ENCODE data around the gene LMNB1.
"Not testable (repeated sequence)": the region's sequence is repeated elsewhere in the genome, so short reads cannot be mapped to it uniquely, and the experiment has no call there.

The LMNB1 gene, protein sequence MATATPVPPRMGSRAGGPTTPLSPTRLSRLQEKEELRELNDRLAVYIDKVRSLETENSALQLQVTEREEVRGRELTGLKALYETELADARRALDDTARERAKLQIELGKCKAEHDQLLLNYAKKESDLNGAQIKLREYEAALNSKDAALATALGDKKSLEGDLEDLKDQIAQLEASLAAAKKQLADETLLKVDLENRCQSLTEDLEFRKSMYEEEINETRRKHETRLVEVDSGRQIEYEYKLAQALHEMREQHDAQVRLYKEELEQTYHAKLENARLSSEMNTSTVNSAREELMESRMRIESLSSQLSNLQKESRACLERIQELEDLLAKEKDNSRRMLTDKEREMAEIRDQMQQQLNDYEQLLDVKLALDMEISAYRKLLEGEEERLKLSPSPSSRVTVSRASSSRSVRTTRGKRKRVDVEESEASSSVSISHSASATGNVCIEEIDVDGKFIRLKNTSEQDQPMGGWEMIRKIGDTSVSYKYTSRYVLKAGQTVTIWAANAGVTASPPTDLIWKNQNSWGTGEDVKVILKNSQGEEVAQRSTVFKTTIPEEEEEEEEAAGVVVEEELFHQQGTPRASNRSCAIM

DNA sequence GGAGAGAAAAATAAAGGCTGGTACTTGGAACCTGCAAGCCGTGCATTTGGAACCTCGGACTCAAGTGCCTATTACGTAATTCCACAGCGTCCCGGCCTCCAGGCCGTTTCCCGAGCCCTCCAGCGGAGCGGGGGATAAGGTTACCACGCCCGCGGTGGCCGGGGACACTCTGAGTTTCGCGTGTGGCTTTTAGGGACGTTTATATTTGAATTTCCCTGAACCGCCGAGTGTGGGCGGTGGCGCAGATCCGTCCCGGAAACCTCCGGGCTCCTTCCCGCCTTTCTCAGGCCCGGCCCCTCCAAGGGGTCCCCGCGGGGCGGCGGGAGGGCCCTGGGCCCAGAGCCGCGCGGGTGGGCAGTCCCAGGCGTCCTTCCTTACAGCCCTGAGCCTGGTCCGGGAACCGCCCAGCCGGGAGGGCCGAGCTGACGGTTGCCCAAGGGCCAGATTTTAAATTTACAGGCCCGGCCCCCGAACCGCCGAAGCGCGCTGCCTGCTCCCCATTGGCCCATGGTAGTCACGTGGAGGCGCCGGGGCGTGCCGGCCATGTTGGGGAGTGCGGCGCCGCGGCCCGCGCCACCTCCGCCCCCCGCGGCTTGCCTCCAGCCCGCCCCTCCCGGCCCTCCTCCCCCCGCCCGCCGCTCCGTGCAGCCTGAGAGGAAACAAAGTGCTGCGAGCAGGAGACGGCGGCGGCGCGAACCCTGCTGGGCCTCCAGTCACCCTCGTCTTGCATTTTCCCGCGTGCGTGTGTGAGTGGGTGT lies at the start of gene LMNB1:
LMNB1 (plus strand) TSS at position 638 of the 758 bp plus-strand sequence. CDS start 373 bp downstream, outside the sequence.
- peak; percentile 98 for DNase-seq

DNA sequence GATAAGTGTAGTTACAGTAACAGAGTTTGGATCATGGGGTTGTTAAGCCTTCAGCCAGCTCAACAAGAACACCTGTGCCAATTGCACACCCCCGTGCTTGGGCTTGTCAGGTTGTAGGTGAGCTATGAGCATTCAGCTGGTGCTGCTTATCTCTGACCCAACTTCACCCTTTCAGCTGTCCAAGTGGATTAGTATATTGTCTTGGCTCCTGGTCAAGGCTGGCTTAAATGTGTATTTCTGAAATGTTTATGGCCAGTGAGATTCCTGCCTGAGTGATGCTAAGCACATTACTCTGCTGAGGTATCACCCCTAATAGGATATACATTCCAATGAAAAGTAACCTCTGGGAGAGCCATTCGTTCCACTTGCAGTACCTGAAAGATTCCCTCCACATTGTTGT lies 44.2 kb upstream of the LMNB1 start:
- no peak for DNase-seq

DNA sequence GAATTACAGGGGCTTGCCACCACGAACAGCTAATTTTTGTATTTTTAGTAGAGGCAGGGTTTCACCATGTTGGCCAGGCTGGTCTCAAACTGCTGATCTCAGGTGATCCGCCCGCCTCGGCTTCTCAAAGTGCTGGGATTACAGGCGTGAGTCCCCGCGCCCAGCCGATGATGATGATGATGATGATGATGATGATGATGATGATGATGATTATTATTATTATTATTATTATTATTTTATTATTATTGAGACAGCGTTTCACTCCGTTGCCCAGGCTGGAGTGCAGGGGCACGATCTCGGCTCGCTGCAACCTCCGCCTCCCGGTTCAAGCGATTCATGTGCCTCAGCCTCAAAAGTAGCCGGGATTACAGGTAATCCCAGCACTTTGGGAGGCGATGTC lies 42.4 kb upstream of the LMNB1 start:
- DNase-seq: not testable (repeated sequence)

DNA sequence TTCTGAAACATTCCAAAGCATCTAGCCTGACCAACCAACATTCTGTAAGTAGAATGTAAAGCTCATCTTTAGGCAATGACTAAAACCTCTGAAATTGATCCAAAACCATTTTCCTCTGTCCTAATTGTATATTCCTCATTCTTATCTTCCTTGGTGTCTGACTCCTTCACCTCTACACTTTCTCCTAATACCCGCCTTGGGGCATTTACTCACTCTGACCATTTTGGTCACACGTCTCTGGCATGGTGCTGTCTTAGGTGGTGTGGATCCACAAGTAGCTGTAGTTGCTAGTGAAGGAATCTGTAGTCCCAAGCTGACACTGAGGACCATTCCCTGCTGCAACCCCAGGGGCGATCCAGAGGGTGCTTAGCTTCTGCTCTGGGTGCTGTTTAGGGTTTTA lies 40.8 kb upstream of the LMNB1 start:
- no peak for DNase-seq

DNA sequence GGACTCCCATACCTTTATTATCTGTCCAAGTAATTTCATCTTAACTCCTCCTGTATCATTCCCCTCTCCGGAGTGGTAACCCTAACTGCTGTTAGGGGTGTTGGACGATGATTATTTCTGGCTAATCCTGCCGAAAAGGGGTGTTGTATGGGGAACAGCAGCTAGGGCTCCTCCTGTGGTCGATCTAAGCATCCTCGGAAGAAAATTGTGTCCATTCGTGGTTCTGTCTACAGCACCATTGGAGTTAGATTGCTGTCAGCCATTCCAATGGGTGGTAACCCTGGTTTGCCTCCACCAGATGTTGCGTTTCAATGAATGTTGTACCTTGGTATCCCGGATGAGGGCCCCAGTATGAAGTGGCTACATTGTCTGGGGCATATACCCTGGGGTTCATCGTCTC lies 35.6 kb upstream of the LMNB1 start:
- no peak for DNase-seq

DNA sequence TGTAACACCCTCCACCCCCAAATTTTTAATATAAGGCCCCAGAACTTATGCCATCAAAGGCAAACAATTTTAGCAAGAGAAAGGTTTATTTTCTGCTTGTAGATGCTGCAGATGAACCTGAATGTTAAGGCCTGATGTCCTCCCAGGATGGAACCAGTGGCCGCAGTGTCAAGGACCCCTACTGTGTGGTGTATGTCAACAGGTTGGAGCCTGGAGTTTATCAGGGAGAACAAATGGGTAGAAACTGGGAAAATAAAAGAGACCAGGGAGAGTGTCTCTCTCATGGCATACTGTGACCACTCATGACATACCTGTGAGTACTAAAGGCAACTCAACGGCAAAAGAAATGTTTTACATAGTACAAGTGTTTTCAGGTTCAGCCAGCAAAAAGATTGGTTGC lies 34.5 kb upstream of the LMNB1 start:
- DNase-seq: no peak

DNA sequence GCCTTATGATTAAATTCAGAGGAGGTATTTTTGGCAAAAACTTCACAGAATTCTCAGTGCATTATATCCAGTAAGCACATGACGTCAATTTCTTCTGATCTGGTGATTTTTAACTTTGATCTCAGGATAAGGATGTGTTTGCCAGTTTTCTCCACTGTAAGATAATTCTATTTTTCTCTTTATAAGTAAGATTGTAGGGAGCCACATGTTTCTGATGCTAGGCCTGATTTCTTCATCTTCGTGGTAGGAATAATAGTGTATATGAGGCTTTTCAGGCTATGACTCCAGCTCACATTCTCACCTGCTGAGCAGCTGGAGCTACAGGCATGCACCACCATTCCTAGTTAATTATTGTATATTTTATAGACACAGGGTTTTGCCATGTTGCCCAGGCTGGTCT lies 32.1 kb upstream of the LMNB1 start:
- no peak for DNase-seq

DNA sequence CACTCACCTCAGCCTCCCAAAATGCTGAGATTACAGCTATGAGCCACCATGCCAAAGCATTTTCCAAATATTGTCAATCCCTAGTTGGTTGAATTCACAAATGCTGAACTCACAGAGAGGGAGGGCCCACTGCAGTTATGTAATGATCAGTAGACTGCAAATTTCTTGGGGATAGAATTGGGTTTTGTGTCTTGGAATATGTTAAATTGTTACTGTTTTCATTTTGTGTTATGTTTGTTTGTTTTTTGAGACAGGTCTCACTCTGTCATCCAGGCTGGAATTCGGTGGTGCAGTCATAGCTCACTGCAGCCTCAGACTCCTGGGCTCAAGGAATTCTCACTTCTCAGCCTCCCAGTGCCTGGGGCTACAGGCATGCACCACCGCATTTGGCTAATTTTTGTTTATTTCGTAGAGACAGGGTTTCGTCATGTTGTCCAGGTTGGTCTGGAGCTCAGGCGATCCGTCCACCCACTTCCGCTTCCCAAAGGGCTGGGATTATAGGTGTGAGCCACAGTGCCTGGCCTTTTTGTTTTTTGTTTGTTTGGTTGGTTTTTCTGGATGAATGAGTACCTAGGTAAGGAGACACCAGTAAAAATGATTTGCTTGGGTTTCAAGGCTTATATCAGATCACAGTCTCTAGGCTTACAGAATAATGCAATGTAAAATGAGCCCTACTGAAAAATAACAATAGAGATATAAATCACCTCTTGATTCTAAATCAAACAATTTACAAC lies 31.5 kb upstream of the LMNB1 start:
- DNase-seq: no peak

DNA sequence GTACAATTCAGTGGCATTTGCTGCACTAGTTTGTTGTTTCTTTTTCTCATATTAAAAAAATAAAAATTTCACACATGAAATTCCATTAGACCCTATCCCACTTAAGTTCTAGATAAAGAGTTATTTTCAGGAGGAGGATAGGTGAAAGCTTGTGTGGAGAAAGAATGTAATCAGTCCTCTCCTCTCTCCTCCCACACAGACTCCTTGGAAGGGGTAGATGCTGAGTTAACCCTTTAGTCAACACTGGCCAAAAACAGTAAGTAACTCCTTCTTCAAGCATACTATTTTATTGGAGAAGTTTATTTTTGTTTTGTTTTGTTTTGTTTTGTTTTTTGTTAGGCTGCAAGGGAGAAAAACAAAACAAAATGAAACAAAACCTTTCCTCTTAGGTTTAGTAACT lies 30.6 kb upstream of the LMNB1 start:
- no peak for DNase-seq

DNA sequence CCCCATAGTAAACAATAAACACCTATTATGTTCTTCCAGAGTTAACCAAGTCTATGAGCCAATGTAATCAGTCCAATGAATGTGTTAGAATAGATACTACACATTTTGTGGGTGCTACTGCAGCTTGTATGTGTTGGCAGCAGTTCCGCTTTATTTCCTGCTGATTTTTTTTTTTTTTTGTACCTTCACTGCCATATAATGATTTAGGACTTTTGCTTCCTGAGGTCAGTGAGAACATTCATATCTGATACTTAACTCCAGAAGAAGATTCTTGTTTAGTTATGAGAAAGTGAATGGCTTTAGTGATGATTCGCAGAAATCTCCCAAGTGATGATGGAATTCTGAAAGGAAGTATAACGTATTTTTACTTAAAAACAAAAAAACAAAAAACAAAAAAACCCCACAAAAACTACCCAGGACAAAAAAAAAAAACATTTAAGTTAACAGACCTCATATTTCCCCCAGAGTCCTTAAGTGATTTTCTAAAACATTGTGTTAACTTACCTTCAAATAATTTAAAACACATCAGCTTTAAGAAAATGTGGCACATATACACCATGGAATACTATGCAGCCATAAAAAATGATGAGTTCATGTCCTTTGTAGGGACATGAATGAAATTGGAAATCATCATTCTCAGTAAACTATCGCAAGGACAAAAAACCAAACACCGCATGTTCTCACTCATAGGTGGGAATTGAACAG lies 24.7 kb upstream of the LMNB1 start:
- no peak for DNase-seq

DNA sequence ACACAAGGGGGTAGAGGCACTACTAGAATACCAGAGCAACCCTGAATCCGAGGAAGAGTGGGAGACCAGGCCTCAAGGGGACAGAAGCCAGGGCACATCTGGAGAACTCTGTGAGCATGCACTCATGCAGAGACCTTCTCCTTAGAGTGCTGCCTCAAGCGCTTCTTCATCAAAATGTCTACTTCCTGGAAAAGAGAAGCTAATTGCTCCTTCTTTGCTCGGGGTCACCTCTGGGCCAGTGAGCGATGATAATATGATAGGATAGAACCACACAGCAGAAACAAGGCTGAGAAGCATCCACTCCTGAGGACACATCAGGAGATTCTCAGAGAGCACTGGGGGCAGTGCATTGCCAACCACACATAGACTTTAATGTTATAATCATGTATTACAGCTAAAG lies 23.7 kb upstream of the LMNB1 start:
- DNase-seq: peak in 1 of 2 experiments; percentile 11

DNA sequence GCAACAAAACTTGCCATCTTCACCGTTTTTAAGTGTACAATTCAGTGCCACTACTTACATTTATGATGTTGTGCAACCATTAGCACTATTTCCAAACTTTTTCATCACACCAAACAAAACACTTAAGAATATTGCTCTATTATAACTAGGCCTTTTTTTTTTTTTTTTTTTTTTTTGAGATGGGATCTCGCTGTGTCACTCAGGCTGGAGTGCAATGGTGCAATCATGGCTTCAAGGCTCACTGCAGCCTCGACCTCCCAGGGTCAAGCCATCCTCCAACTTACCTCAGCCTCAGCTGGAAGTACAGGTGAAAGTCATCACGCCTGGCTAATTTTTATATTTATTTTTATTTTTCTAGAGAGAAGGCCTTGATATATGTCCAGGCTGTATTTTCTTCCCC lies 22.3 kb upstream of the LMNB1 start:
- DNase-seq: no peak

DNA sequence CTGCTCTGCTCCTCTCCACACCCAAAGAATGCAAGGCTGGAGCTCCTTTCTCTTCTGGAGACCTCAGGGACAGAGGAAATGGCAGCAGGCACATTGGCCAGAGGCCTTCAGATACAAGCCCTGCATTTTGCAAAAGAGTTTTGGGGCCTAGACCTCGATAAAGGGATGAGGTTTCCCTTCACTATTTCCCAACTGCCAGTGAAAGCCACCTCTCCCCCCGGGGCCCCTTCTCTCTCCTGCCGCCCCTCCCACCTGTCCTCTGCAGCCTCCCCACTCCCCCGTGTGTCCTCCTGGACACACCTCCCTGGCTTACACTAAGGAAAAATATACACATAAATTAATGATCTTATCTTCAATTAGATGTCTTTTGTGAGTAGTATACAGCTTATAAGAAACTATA lies 21.3 kb upstream of the LMNB1 start:
- peak in 1 of 2 experiments; percentile 3 for DNase-seq

DNA sequence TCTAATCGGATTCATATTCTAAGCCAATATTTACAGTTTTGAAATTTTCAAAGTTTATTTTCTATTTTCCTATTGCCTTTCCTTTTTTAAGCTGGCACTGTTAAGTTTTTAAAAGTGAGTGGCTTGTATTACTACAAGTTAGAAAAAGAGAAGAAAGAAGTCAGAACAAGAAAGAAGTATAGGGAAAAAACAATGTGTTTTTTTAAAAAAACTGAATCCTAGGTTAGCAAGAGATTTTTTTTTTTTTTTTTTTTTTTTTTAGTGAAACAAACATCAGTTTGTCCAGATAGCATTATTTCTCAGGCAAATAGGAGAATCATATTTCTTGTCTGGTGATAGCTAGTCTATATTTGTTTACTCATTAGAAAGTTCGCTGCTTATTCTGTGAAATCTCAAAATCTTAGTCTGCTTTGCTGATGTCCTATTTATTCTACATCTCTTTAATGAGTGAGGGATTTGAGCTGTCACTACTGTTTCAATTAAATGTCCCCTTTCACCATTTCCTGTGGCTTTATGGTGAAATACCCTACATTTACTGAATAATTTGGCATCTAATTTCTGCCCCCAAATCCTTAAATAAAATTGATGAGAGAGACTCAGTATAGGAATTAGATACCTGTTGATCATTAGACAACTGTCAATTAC lies 19.1 kb upstream of the LMNB1 start:
- DNase-seq: no peak

DNA sequence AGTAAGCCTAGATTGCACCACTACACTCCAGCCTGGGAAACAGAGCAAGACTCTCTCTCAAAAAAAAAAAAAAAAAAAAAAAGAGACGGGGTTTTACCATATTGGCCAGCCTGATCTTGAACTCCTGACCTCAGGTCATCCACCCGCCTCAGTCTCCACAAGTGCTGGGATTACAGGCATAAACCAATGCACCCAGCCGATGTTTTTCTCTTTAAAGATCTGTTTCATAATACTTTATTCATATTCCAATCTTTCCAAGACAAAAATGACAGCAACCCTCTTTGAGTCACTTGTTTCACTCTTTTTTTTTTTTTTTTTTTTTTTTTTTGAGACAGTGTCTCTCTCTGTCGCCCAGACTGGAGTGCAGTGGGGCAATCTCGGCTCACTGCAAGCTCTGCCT lies 13.6 kb upstream of the LMNB1 start:
- DNase-seq: no peak

DNA sequence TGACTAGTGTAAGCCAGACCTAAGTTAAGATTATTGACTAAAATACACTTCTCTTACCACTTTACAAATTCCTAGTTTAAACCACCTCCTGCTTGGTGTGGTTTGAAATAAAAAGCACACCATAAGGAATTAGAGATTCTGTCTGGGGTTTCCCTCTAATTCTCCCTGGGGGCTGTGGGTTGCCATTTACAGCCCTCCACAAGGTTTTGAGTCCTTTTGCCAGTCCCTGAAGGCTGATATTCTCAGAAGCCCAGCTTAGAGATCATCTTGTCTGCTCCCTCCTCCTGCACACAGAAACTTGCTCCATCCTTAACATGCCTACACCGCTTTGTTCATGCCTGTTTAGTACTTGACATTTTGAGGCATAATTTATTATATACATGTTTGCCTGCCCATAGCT lies 7.2 kb upstream of the LMNB1 start:
- DNase-seq: peak in 1 of 2 experiments; percentile 1

DNA sequence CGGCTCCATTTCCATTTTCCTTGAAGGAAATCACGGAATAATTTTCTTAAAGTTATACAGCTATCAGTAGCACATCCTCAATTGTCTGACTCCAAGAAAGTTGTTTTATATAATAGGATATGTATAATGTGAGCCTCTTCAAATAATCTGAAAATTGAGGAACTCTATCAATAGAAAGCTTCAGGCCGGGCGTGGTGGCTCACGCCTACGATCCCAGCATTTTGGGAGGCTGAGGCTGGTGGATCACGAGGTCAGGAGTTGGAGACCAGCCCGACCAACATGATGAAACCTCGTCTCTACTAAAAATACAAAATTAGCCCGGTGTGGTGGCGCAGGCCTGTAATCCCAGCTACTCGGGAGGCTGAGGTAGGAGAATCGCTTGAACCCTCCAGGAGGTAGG lies 3.4 kb upstream of the LMNB1 start:
- not testable (repeated sequence) for DNase-seq

DNA sequence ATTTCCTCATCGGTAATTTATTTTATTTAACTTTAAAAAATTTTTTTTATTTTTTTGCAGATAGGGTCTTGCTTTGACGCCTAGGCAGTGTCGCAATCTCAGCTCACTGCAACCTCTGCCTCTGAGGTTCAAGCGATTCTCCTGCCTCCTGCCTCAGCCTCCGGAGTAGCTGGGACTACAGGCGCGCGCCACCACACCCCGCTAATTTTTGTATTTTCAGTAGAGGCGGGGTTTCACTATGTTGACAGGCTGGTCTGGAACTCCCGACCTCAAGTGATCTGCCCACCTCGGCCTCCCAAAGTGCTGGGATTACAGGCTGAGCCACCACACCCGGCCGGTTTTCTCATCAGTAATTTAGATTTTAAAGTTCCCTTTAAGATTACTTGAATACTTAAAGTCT lies 2.3 kb upstream of the LMNB1 start:
- not testable (repeated sequence) for DNase-seq

DNA sequence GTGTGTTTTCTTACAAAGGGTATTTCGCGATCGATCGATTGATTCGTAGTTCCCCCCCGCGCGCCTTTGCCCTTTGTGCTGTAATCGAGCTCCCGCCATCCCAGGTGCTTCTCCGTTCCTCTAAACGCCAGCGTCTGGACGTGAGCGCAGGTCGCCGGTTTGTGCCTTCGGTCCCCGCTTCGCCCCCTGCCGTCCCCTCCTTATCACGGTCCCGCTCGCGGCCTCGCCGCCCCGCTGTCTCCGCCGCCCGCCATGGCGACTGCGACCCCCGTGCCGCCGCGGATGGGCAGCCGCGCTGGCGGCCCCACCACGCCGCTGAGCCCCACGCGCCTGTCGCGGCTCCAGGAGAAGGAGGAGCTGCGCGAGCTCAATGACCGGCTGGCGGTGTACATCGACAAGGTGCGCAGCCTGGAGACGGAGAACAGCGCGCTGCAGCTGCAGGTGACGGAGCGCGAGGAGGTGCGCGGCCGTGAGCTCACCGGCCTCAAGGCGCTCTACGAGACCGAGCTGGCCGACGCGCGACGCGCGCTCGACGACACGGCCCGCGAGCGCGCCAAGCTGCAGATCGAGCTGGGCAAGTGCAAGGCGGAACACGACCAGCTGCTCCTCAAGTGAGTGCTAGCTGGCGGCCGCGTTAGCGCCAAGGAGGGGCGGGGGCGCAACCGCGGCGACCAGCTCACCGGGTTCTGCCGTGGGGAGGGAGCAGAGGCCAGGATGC lies 480 bp downstream of the LMNB1 start:
- peak; percentile 65 to 71 for DNase-seq

DNA sequence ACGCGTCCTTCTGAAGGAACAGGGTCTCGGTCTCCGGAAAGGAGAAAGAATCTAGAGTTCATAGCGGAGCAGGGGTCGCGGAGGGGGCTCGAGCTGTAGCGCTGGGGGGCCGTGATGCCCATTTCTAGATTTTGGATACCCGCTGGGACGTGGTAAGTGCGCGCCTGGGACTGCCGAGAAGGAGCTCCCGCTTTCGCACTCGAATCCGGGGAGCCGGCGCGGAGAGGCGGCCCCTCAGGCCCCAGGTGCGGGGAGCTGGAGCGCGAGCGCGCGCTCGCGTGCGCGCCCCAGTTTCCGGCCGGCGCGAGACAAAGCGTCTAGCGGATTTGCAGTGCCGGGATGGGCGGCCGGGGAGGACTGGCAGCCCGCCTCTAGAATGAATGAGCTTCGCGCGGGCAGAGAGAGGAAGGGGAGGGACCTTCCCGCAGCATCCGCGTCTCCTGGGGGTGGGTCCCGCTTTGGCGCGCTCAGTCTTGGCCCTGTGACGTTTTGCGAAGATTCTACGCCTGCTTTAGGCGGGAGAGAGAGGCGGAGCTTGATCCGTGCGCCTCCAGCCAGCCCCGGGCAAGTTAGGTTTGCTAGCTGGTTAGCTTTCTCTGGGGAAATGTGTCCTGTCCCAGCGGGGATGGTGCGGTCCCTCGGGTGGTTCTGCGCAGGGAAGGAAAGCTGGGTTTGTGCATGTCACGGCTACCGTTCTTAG lies 1.2 kb downstream of the LMNB1 start:
- peak; percentile 95 to 96 for DNase-seq

Measured in activated T-cell treated with anti-CD3 and anti-CD28 coated beads, Interleukin-2, amount 50 U/mL, for 48 hours (primary cell).